ENCODE measurements around the gene RHOC.

Gene RHOC

GRCh38 chr1:112674986-112675727 is 31.8 kb downstream of the RHOC start:
- H3K4me3 ChIP-seq (ENCODE audit: low read depth, low read length), result peak overlapping the region; percentile 79
- peak; percentile 18 for DNase-seq (ENCODE audit: low read depth, low spot score)
- TF ChIP-seq CTCF (IDR thresholded peaks at IDR 0.05; ENCODE audit: low read depth, low read length), result no peak
- in situ Hi-C loops (cut with HindIII; ENCODE audit: low sequenced_read_pairs), result no loop called here

DNA sequence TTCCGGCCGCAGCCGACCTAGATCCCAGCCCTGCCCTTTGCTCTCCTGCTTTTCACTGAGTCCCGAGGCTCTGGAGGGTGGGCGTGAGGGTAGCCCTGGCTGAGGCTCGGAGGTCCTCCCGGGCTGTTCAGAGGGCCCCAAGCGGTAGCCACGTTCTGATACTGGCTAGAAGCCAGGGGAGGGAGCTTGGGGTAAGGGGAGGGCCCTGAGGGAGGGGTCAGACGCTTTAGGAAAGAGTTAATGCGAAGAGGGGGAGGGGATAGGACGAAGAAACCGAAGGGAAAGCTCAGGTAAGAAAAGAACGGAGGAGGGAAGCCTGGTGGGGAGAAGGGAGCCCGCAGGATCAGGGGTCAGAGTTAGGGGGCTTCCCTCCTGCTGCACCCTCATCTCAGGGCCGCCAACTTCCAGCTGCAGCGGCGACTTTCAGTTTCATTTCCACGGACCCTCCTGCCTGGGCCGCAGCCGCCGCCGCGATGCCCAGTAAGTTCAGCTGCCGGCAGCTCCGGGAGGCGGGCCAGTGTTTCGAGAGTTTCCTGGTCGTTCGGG is 32.4 kb downstream of the RHOC start, which contains the start of gene MOV10:
Gene MOV10 (plus strand): TSS at position 220 of the 546 bp plus-strand sequence. CDS start 254 bp downstream, at position 474.
- in situ Hi-C loops (cut with HindIII; ENCODE audit: low sequenced_read_pairs), result no loop called here
- peak; percentile 75 for DNase-seq (ENCODE audit: low read depth, low spot score)
- no peak for TF ChIP-seq CTCF (IDR thresholded peaks at IDR 0.05; ENCODE audit: low read depth, low read length)
- H3K4me3 ChIP-seq (ENCODE audit: low read depth, low read length), result peak within 1 kb of the TSS; percentile 79

- peak; percentile 49 for TF ChIP-seq CTCF (IDR thresholded peaks at IDR 0.05; ENCODE audit: low read depth, low read length)
- H3K4me3 ChIP-seq (ENCODE audit: low read depth, low read length), result peak overlapping the region; percentile 79
- peak; percentile 73 for DNase-seq (ENCODE audit: low read depth, low spot score)
- in situ Hi-C loops (cut with HindIII; ENCODE audit: low sequenced_read_pairs), result no loop called here
Measured at GRCh38 chr1:112673592-112674439, 33.1 kb downstream of the RHOC start.

GRCh38 chr1:112672842-112673241 is 34.1 kb downstream of the RHOC start:
- in situ Hi-C loops (cut with HindIII; ENCODE audit: low sequenced_read_pairs), result no loop called here
- no peak for TF ChIP-seq CTCF (IDR thresholded peaks at IDR 0.05; ENCODE audit: low read depth, low read length)
- H3K4me3 ChIP-seq (ENCODE audit: low read depth, low read length), result no peak overlapping the region
- no peak for DNase-seq (ENCODE audit: low read depth, low spot score)

- no peak for DNase-seq (ENCODE audit: low read depth, low spot score)
- no peak overlapping the region for H3K4me3 ChIP-seq (ENCODE audit: low read depth, low read length)
- TF ChIP-seq CTCF (IDR thresholded peaks at IDR 0.05; ENCODE audit: low read depth, low read length), result no peak
- in situ Hi-C loops (cut with HindIII; ENCODE audit: low sequenced_read_pairs), result no loop called here
Measured at GRCh38 chr1:112672009-112672408, 34.9 kb downstream of the RHOC start.

DNA sequence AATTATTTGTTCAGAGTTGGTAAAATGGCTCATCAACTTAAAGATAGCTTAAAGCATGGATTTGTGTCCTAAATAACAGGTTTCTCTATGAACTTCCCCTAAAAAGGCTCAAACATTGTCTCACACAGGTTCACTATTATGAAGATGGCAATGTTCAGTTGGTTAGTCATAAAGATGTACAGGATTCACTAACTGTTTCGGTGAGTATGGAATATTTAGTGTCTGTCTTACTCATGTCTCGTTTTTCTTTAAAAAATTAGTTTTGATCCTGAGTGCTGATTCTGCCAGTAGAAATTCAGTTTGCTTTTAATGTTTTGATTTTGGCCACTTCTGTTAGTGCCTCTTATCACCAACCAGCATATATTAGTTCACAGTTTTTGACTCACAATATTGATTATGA is 40.0 kb downstream of the RHOC start:
- no peak overlapping the region for H3K4me3 ChIP-seq (ENCODE audit: low read depth, low read length)
- TF ChIP-seq CTCF (IDR thresholded peaks at IDR 0.05; ENCODE audit: low read depth, low read length), result no peak
- DNase-seq (ENCODE audit: low read depth, low spot score), result no peak
- in situ Hi-C loops (cut with HindIII; ENCODE audit: low sequenced_read_pairs), result no loop called here

Data from astrocyte of the spinal cord (primary cell).